Testis (tissue), 2 donors: ENCODE data around the gene RBMX.

Source experiments
- CTCF ChIP-seq, 3 experiments: fragments of 450-650 bp in 2 of 3; fragments of 200-600 bp in 1 of 3; sonication (generic) in 1 of 3; IDR thresholded peaks; one replicate each; pipeline ENCODE4 v1.5.1; 2016 to 2019; ENCODE audit warnings: antibody characterized with exemption in 3 of 3, mild to moderate bottlenecking in 2 of 3, moderate library complexity in 1 of 3
- POLR2A ChIP-seq: fragments of 450-650 bp; IDR thresholded peaks from one replicate; pipeline ENCODE4 v1.6.1; 2017; ENCODE audit warnings: antibody characterized with exemption, mild to moderate bottlenecking, moderate library complexity

GRCh38 chrX:136827026-136827425 is 53.5 kb downstream of the RBMX start:
- TF ChIP-seq CTCF (IDR thresholded peaks at IDR 0.05) = no peak
- TF ChIP-seq POLR2A = no peak
